IMR-90 (cell line): ENCODE data around the gene ZSCAN23. TPM values are rescaled to one million over a fixed set of nuclear protein-coding genes. Genes with fewer than 3 reads are reported as not detected.

Experiments
- ATAC-seq: fragments of 200-7000 bp; cut with Tn5 transposase; 2 replicates; pipeline ENCODE4 v1.9.1; 2020; ENCODE audit warnings: low read depth, mild to moderate bottlenecking, moderate library complexity
- BruUV-seq: library from RNA; stranded (reverse); fragments of 400-500 nt; replicated peaks from 2 replicates; lab custom pipeline; 2021; lab: Mats Ljungman, UMichigan
- CTCF ChIA-PET: fragments of 300-600 bp; formaldehyde crosslinking; extraction: SDS; loops from one replicate; lab custom pipeline; 2021; ENCODE audit warnings: antibody characterized with exemption; lab: Yijun Ruan, JAX
- POLR2A ChIA-PET: fragments of 300-600 bp; sonication (Branson Sonifier 250); formaldehyde crosslinking; loops from one replicate; lab custom pipeline; 2022; ENCODE audit warnings: antibody characterized with exemption; ENCODE audit not compliant: unreplicated experiment; lab: Charles Lee
- DNase-seq: peaks from one replicate; pipeline ENCODE4 v3.0.0; 2013
- H2AFZ ChIP-seq: replicated peaks from 2 replicates; pipeline ENCODE3; 2013; ENCODE audit warnings: low read length, mild to moderate bottlenecking; ENCODE audit not compliant: poor library complexity
- H2AK5ac ChIP-seq: 2 replicates; pipeline ENCODE4 v1.6.1; 2013; ENCODE audit warnings: low read depth, low read length, inconsistent platforms
- H2AK9ac ChIP-seq: replicated peaks from 2 replicates; pipeline ENCODE3; 2013; ENCODE audit warnings: mild to moderate bottlenecking, low read depth, low read length, moderate library complexity; ENCODE audit not compliant: poor library complexity
- H2BK120ac ChIP-seq: 2 replicates; pipeline ENCODE4 v1.6.1; 2013; ENCODE audit warnings: low read depth, low read length, inconsistent platforms
- H2BK15ac ChIP-seq: 3 replicates; pipeline ENCODE4 v1.6.1; 2013; ENCODE audit warnings: low read depth, low read length, inconsistent platforms
- H2BK20ac ChIP-seq: 2 replicates; pipeline ENCODE4 v1.6.1; 2013; ENCODE audit warnings: low read depth, mild to moderate bottlenecking, inconsistent platforms, low read length, moderate library complexity
- H2BK5ac ChIP-seq: 2 replicates; pipeline ENCODE4 v1.6.1; 2013; ENCODE audit warnings: mild to moderate bottlenecking, low read depth, low read length, inconsistent platforms; ENCODE audit not compliant: poor library complexity, severe bottlenecking
- H3K14ac ChIP-seq: replicated peaks from 2 replicates; pipeline ENCODE4 v1.6.1; 2013; ENCODE audit warnings: low read depth, low read length, inconsistent platforms
- H3K18ac ChIP-seq: 2 replicates; pipeline ENCODE4 v1.6.1; 2013; ENCODE audit warnings: low read depth, low read length, control low read depth
- H3K23ac ChIP-seq: 2 replicates; pipeline ENCODE4 v1.6.1; 2013; ENCODE audit warnings: low read depth, low read length, inconsistent platforms
- H3K27ac ChIP-seq: 2 replicates; pipeline ENCODE4 v1.5.1; 2013; ENCODE audit warnings: mild to moderate bottlenecking, control low read depth, low read length; ENCODE audit not compliant: insufficient read depth
- H3K27me3 ChIP-seq: 2 replicates; pipeline ENCODE4 v1.6.1; 2013; ENCODE audit warnings: low read length; ENCODE audit not compliant: control insufficient read depth, insufficient read depth
- H3K36me3 ChIP-seq: 2 replicates; pipeline ENCODE4 v1.6.1; 2013; ENCODE audit warnings: low read length, mixed read lengths; ENCODE audit not compliant: control insufficient read depth, insufficient read depth
- H3K4ac ChIP-seq: 2 replicates; pipeline ENCODE4 v1.6.1; 2013; ENCODE audit warnings: low read depth, low read length, inconsistent platforms
- H3K4me1 ChIP-seq: 2 replicates; pipeline ENCODE4 v1.6.1; 2013; ENCODE audit warnings: low read length, mixed read lengths; ENCODE audit not compliant: control insufficient read depth, insufficient read depth
- H3K4me2 ChIP-seq: 2 replicates; pipeline ENCODE4 v1.6.1; 2013; ENCODE audit warnings: low read depth, mild to moderate bottlenecking, control low read depth, low read length, moderate library complexity
- H3K4me3 ChIP-seq: 2 replicates; pipeline ENCODE4 v1.5.1; 2013; ENCODE audit warnings: low read depth, mild to moderate bottlenecking, control low read depth, low read length, moderate library complexity; ENCODE audit not compliant: insufficient read depth
- H3K56ac ChIP-seq: 2 replicates; pipeline ENCODE4 v1.6.1; 2013; ENCODE audit warnings: low read length, inconsistent platforms; ENCODE audit not compliant: insufficient read depth; ENCODE audit errors: extremely low read depth
- H3K79me1 ChIP-seq, 2 experiments: 2 replicates each; pipeline ENCODE4 v1.6.1; 2013; ENCODE audit warnings: low read length in 2 of 2, inconsistent platforms in 1 of 2, low read depth in 1 of 2
- H3K9ac ChIP-seq: 2 replicates; pipeline ENCODE4 v1.6.1; 2013; ENCODE audit warnings: low read depth, low read length, control low read depth
- H3K9me1 ChIP-seq: 2 replicates; pipeline ENCODE4 v1.6.1; 2013; ENCODE audit warnings: low read length, inconsistent platforms; ENCODE audit not compliant: insufficient read depth
- H3K9me3 ChIP-seq: 2 replicates; pipeline ENCODE4 v1.6.1; 2013; ENCODE audit warnings: low read length; ENCODE audit not compliant: control insufficient read depth, insufficient read depth
- H4K20me1 ChIP-seq: 2 replicates; pipeline ENCODE4 v1.6.1; 2013; ENCODE audit warnings: low read length, inconsistent platforms; ENCODE audit not compliant: insufficient read depth
- H4K5ac ChIP-seq: 2 replicates; pipeline ENCODE4 v1.6.1; 2013; ENCODE audit warnings: mild to moderate bottlenecking, low read depth, low read length, control low read depth
- H4K8ac ChIP-seq, 2 experiments: 2 replicates each; pipeline ENCODE4 v1.6.1; 2013; ENCODE audit warnings: low read depth in 2 of 2, low read length in 2 of 2, control low read depth in 1 of 2, inconsistent platforms in 1 of 2
- H4K91ac ChIP-seq: 2 replicates; pipeline ENCODE4 v1.6.1; 2013; ENCODE audit warnings: low read depth, low read length, inconsistent platforms; ENCODE audit not compliant: insufficient read depth
- BHLHE40 ChIP-seq: fragments of 150-350 bp; IDR thresholded peaks from 2 replicates; pipeline ENCODE4 v1.6.1; 2016; ENCODE audit warnings: mild to moderate bottlenecking, low read depth, low read length
- CEBPB ChIP-seq: IDR thresholded peaks from 2 replicates; pipeline ENCODE4 v1.6.1; 2012; ENCODE audit warnings: low read depth, low read length, improper control_type of control experiment
- CHD1 ChIP-seq: IDR thresholded peaks from 2 replicates; pipeline ENCODE4 v1.6.1; 2012; ENCODE audit warnings: low read depth, low read length, improper control_type of control experiment
- FOS ChIP-seq: fragments of 150-350 bp; IDR thresholded peaks from 2 replicates; pipeline ENCODE4 v1.6.1; 2016; ENCODE audit warnings: low read depth, low read length
- MAFK ChIP-seq: IDR thresholded peaks from 2 replicates; pipeline ENCODE4 v1.6.1; 2012; ENCODE audit warnings: low read depth, low read length, improper control_type of control experiment
- MAZ ChIP-seq: IDR thresholded peaks from 2 replicates; pipeline ENCODE4 v1.6.1; 2012; ENCODE audit warnings: low read depth, mild to moderate bottlenecking, low read length, improper control_type of control experiment, moderate library complexity, borderline replicate concordance
- MXI1 ChIP-seq: IDR thresholded peaks from 2 replicates; pipeline ENCODE4 v1.6.1; 2012; ENCODE audit warnings: low read depth, mild to moderate bottlenecking, low read length, moderate library complexity, borderline replicate concordance
- NFE2L2 ChIP-seq: fragments of 150-350 bp; IDR thresholded peaks from 2 replicates; pipeline ENCODE4 v1.6.1; 2016; ENCODE audit warnings: low read depth, mild to moderate bottlenecking, low read length
- POLR2A ChIP-seq: IDR thresholded peaks from 2 replicates; pipeline ENCODE4 v1.6.1; 2012; ENCODE audit warnings: mild to moderate bottlenecking, low read depth, low read length
- RAD21 ChIP-seq: IDR thresholded peaks from 2 replicates; pipeline ENCODE4 v1.6.1; 2012; ENCODE audit warnings: low read length, improper control_type of control experiment
- RCOR1 ChIP-seq: IDR thresholded peaks from 2 replicates; pipeline ENCODE4 v1.6.1; 2012; ENCODE audit warnings: mild to moderate bottlenecking, low read length, improper control_type of control experiment; ENCODE audit not compliant: insufficient replicate concordance
- RFX5 ChIP-seq: IDR thresholded peaks from 2 replicates; pipeline ENCODE4 v1.8.0; 2012; ENCODE audit warnings: low read depth, mild to moderate bottlenecking, low read length, moderate library complexity
- SMC3 ChIP-seq: fragments of 150-350 bp; IDR thresholded peaks from 2 replicates; pipeline ENCODE4 v1.6.1; 2016; ENCODE audit warnings: low read depth, mild to moderate bottlenecking, antibody characterized with exemption, low read length, moderate library complexity
- dilution Hi-C: fragments of 300-500 bp; cut with HindIII; formaldehyde crosslinking; loops from one replicate; pipeline ENCODE4 v1.14.3; 2018; ENCODE audit warnings: low sequenced_read_pairs; ENCODE audit not compliant: unreplicated experiment
- in situ Hi-C: fragments of 300-500 bp; cut with MboI; formaldehyde crosslinking; loops from 3 replicates; pipeline ENCODE4 v1.14.3; 2019; ENCODE audit warnings: low sequenced_read_pairs, inconsistent platforms, mixed read lengths
- intact Hi-C: fragments of 100-400 bp; cut with micrococcal nuclease; formaldehyde crosslinking; loops from 2 replicates; pipeline ENCODE4 v1.10.0; 2022
- polyA plus RNA-seq, 3 experiments: library from polyadenylated mRNA; depleted of rRNA; stranded (reverse); fragments of >200 nt; gene quantifications; 2 replicates each; pipeline ENCODE4 v1.2.3, GENCODE V29; 2012; ENCODE audit warnings: low replicate concordance in 1 of 3
- total RNA-seq: library from RNA; depleted of rRNA; stranded (reverse); fragments of >200 nt; gene quantifications from 2 replicates; pipeline ENCODE4 v1.2.3, GENCODE V29; 2012
- TF ChIP-seq, protein P1 (sequence below): conservative IDR thresholded peaks from 2 replicates; pipeline ENCODE4 v1.5.1; 2012; ENCODE audit warnings: mild to moderate bottlenecking, low read depth, low read length, improper control_type of control experiment
- TF ChIP-seq, protein P2 (sequence below): fragments of 150-350 bp; IDR thresholded peaks from 2 replicates; pipeline ENCODE4 v1.6.1; 2017; ENCODE audit warnings: mild to moderate bottlenecking, antibody characterized with exemption, low read length, low read depth
- TF ChIP-seq, protein P3 (sequence below): fragments of 150-350 bp; IDR thresholded peaks from 2 replicates; pipeline ENCODE4 v1.6.1; 2016; ENCODE audit warnings: low read depth, mild to moderate bottlenecking, low read length, moderate library complexity, borderline replicate concordance

ZSCAN23 gene
- total and polyA plus RNA-seq, 2 of the 4 experiments (the other 2 are of a cell fraction): 1.7 to 8.4 TPM

DNA sequence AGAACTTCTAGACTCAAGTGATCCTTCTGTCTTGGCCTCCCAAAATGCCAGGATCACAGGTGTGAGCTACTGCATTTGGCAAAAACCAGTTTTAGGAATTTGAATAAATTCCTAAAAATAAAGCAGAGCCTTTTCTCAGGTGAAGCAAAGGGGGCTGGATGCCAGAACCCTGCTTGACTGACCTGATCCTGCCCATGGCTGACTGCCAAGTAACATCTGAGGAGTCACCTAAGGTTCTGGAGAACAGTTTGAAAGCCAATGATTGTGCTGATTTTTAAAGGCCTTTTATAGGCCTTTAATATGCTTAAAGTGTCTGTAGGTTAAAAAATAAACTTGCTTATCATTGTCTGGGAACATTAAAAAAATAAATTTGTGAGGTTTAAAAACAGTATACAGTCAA is 29.6 kb downstream of the ZSCAN23 start:
- in situ Hi-C loops: no loop called here
- CTCF ChIA-PET: no interaction called here

More for the DNA sequence above, 29.6 kb downstream of the ZSCAN23 start:
- H4K91ac ChIP-seq: no peak overlapping the region
- no peaks in the 10 kb centered on the region for H3K36me3 ChIP-seq
- no peak overlapping the region for H2BK20ac ChIP-seq
- intact Hi-C loops: no loop called here
- no peaks in the 10 kb centered on the region for H4K20me1 ChIP-seq
- no peak overlapping the region for H4K8ac ChIP-seq
- H3K27me3 ChIP-seq: no peaks in the 10 kb centered on the region; the same call in 1 of the 2 replicates
- no peaks in the 10 kb centered on the region for H3K9me3 ChIP-seq
- H3K9me1 ChIP-seq: no peaks in the 10 kb centered on the region
- DNase-seq: no peak
- no peak overlapping the region for H2AK9ac ChIP-seq
- no peak overlapping the region for H2BK120ac ChIP-seq
- no peak overlapping the region for H2AK5ac ChIP-seq
- ATAC-seq: no peak
- H4K5ac ChIP-seq: no peak overlapping the region
- no TSS peak for BruUV-seq
- no peak overlapping the region for H2BK15ac ChIP-seq
- no peak overlapping the region for H3K4me2 ChIP-seq
- POLR2A ChIA-PET: no interaction called here
- dilution Hi-C loops: no loop called here
- no peaks in the 10 kb centered on the region for H3K79me1 ChIP-seq
- H3K23ac ChIP-seq: no peak overlapping the region
- H3K4me1 ChIP-seq: no peaks in the 10 kb centered on the region
- TF ChIP-seq, protein P1, sequence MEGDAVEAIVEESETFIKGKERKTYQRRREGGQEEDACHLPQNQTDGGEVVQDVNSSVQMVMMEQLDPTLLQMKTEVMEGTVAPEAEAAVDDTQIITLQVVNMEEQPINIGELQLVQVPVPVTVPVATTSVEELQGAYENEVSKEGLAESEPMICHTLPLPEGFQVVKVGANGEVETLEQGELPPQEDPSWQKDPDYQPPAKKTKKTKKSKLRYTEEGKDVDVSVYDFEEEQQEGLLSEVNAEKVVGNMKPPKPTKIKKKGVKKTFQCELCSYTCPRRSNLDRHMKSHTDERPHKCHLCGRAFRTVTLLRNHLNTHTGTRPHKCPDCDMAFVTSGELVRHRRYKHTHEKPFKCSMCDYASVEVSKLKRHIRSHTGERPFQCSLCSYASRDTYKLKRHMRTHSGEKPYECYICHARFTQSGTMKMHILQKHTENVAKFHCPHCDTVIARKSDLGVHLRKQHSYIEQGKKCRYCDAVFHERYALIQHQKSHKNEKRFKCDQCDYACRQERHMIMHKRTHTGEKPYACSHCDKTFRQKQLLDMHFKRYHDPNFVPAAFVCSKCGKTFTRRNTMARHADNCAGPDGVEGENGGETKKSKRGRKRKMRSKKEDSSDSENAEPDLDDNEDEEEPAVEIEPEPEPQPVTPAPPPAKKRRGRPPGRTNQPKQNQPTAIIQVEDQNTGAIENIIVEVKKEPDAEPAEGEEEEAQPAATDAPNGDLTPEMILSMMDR: no peak
- no peak for TF ChIP-seq BHLHE40
- TF ChIP-seq RCOR1: no peak
- TF ChIP-seq SMC3: no peak
- TF ChIP-seq CHD1: no peak
- TF ChIP-seq CEBPB: no peak
- TF ChIP-seq, protein P2, sequence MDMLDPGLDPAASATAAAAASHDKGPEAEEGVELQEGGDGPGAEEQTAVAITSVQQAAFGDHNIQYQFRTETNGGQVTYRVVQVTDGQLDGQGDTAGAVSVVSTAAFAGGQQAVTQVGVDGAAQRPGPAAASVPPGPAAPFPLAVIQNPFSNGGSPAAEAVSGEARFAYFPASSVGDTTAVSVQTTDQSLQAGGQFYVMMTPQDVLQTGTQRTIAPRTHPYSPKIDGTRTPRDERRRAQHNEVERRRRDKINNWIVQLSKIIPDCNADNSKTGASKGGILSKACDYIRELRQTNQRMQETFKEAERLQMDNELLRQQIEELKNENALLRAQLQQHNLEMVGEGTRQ: no peak
- TF ChIP-seq FOS: no peak
- no peak for TF ChIP-seq MXI1
- TF ChIP-seq, protein P3, sequence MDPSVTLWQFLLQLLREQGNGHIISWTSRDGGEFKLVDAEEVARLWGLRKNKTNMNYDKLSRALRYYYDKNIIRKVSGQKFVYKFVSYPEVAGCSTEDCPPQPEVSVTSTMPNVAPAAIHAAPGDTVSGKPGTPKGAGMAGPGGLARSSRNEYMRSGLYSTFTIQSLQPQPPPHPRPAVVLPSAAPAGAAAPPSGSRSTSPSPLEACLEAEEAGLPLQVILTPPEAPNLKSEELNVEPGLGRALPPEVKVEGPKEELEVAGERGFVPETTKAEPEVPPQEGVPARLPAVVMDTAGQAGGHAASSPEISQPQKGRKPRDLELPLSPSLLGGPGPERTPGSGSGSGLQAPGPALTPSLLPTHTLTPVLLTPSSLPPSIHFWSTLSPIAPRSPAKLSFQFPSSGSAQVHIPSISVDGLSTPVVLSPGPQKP: no peak
- TF ChIP-seq NFE2L2: no peak
- TF ChIP-seq MAZ: no peak
- TF ChIP-seq RFX5: no peak
- TF ChIP-seq MAFK: no peak
- no peak for TF ChIP-seq RAD21
- no peak for TF ChIP-seq POLR2A
- no peak overlapping the region for H3K9ac ChIP-seq
- no peak overlapping the region for H3K14ac ChIP-seq
- H2BK5ac ChIP-seq: no peak overlapping the region
- no peak overlapping the region for H3K4ac ChIP-seq
- H3K56ac ChIP-seq: no peak overlapping the region
- H3K18ac ChIP-seq: no peak overlapping the region
- no peak overlapping the region for H2AFZ ChIP-seq
- H3K27ac ChIP-seq: no peak overlapping the region
- H3K4me3 ChIP-seq: no peak overlapping the region
